K562 (cell line): ENCODE data around the gene ATXN7L2. TPM values are rescaled to one million over a fixed set of nuclear protein-coding genes. Genes with fewer than 3 reads are reported as not detected.

ENCODE experiments used
- ATAC-seq: fragments of 200-7000 bp; cut with Tn5 transposase; 3 replicates; pipeline ENCODE4 v1.9.1; 2020; ENCODE audit warnings: moderate library complexity
- BruUV-seq: library from RNA; stranded (reverse); fragments of 400-500 nt; replicated peaks from 2 replicates; lab custom pipeline; 2021; lab: Mats Ljungman, UMichigan
- CTCF ChIA-PET: fragments of 300-600 bp; formaldehyde crosslinking; extraction: SDS; loops from one replicate; lab custom pipeline; 2021; ENCODE audit warnings: low intra/inter-chr PET ratio; lab: Yijun Ruan, JAX
- POLR2A ChIA-PET: fragments of 300-600, 350-650 bp; sonication (Branson Sonifier 250); formaldehyde crosslinking; extraction: SDS; loops from one replicate; lab custom pipeline; 2021; ENCODE audit warnings: antibody characterized with exemption, inconsistent platforms; lab: Yijun Ruan, JAX
- DNase-seq, 4 experiments: peaks; one replicate each; pipeline versions ENCODE4 v3.0.0 to v3.0.0-alpha.2; 2011 to 2018; ENCODE audit warnings: low spot score in 3 of 4, mixed read lengths in 3 of 4; ENCODE audit errors: extremely low read depth in 1 of 4
- FAIRE-seq: peaks from 2 replicates; lab custom pipeline; 2011; peaks lifted over from hg19 to GRCh38; lab: Jason Lieb, UNC
- H2AFZ ChIP-seq: 2 replicates; pipeline ENCODE4 v1.6.0; 2011; ENCODE audit warnings: low read depth, low read length, control low read depth, inconsistent platforms
- H3K27ac ChIP-seq: fragments of 200-600 bp; 3 replicates; pipeline ENCODE4 v1.8.0; 2011; ENCODE audit warnings: low read depth, mild to moderate bottlenecking, control low read depth, inconsistent platforms, low read length, moderate library complexity, mixed read lengths; ENCODE audit errors: extremely low read depth
- H3K27me3 ChIP-seq, 2 experiments: fragments of 300-600 bp in 1 of 2; 2 replicates in 1 of 2; 3 replicates in 1 of 2; pipeline versions ENCODE4 v1.6.0 to v1.8.0; 2011; ENCODE audit warnings: inconsistent platforms in 2 of 2, low read length in 2 of 2, mild to moderate bottlenecking in 1 of 2, mixed read lengths in 1 of 2, moderate library complexity in 1 of 2; ENCODE audit not compliant: control insufficient read depth in 2 of 2, insufficient read depth in 2 of 2
- H3K36me3 ChIP-seq: fragments of 300-600 bp; 3 replicates; pipeline ENCODE4 v1.8.0; 2011; ENCODE audit warnings: mild to moderate bottlenecking, low read length, inconsistent platforms; ENCODE audit not compliant: control insufficient read depth, insufficient read depth
- H3K4me1 ChIP-seq, 2 experiments: fragments of 200-600 bp in 1 of 2; replicated peaks in 1 of 2; 2 replicates in 1 of 2; 3 replicates in 1 of 2; pipeline versions ENCODE4 v1.5.1 to v1.8.0; 2011; ENCODE audit warnings: inconsistent platforms in 2 of 2, low read length in 2 of 2, mild to moderate bottlenecking in 1 of 2, mixed read lengths in 1 of 2, moderate library complexity in 1 of 2; ENCODE audit not compliant: control insufficient read depth in 2 of 2, insufficient read depth in 2 of 2
- H3K4me2 ChIP-seq: 2 replicates; pipeline ENCODE4 v1.6.1; 2011; ENCODE audit warnings: low read length, control low read depth, inconsistent platforms, mixed read lengths; ENCODE audit not compliant: insufficient read depth
- H3K4me3 ChIP-seq: fragments of 200-600 bp; sonication (generic), shearing (Covaris generic); 2 replicates; pipeline ENCODE4 v1.5.1; 2016; ENCODE audit warnings: control low read depth, inconsistent platforms
- H3K79me2 ChIP-seq: fragments of 200-600 bp; 3 replicates; pipeline ENCODE4 v1.8.0; 2011; ENCODE audit warnings: low read length, inconsistent platforms; ENCODE audit not compliant: control insufficient read depth, insufficient read depth
- H3K9ac ChIP-seq, 2 experiments: 2 replicates each; pipeline versions ENCODE4 v1.6.0 to v1.6.1; 2011; ENCODE audit warnings: low read depth in 2 of 2, low read length in 2 of 2, control low read depth in 1 of 2, inconsistent platforms in 1 of 2, mild to moderate bottlenecking in 1 of 2, mixed read lengths in 1 of 2; ENCODE audit not compliant: insufficient read depth in 1 of 2
- H3K9me1 ChIP-seq: one replicate; pipeline ENCODE4 v1.6.0; 2011; ENCODE audit warnings: inconsistent platforms, mild to moderate bottlenecking, low read length, moderate library complexity; ENCODE audit not compliant: control insufficient read depth, insufficient read depth
- H3K9me3 ChIP-seq: replicated peaks from 2 replicates; pipeline ENCODE4 v1.5.1; 2011; ENCODE audit warnings: low read depth, low read length, inconsistent platforms; ENCODE audit not compliant: control insufficient read depth, insufficient read depth
- H4K20me1 ChIP-seq: replicated peaks from 2 replicates; pipeline ENCODE4 v1.6.1; 2011; ENCODE audit warnings: low read length, inconsistent platforms, mixed read lengths; ENCODE audit not compliant: control insufficient read depth, insufficient read depth
- CTCF ChIP-seq, 3 experiments: IDR thresholded peaks in 2 of 3; conservative IDR thresholded peaks in 1 of 3; 2 replicates each; pipeline ENCODE4 v1.5.1; 2011 to 2012; ENCODE audit warnings: low read length in 3 of 3, mild to moderate bottlenecking in 3 of 3, control low read depth in 2 of 3, improper control_type of control experiment in 1 of 3, inconsistent platforms in 1 of 3, low read depth in 1 of 3, mixed read lengths in 1 of 3, moderate library complexity in 1 of 3; ENCODE audit not compliant: insufficient read depth in 2 of 3
- RBM17 ChIP-seq: fragments of 200-400 bp; formaldehyde crosslinking; IDR thresholded peaks from 2 replicates; pipeline ENCODE4 v1.6.1; 2017; ENCODE audit warnings: low read depth, mild to moderate bottlenecking, low read length, borderline replicate concordance
- TCF15 ChIP-seq: fragments of 250-450 bp; sonication (Bioruptor Pico); IDR thresholded peaks from 2 replicates; pipeline ENCODE4 v1.8.0; 2022; ENCODE audit warnings: moderate library complexity, mild to moderate bottlenecking, inconsistent platforms
- TFAP4 ChIP-seq: sonication (generic); formaldehyde crosslinking; IDR thresholded peaks from 2 replicates; pipeline ENCODE4 v1.8.0; 2022; ENCODE audit warnings: missing genetic modification reagents, mild to moderate bottlenecking, moderate library complexity, borderline replicate concordance
- TRIM28 ChIP-seq: fragments of 450-650 bp; IDR thresholded peaks from 2 replicates; pipeline ENCODE4 v1.6.1; 2017
- YY1 ChIP-seq, 3 experiments: IDR thresholded peaks; 2 replicates each; pipeline ENCODE4 v1.6.1; 2011; ENCODE audit warnings: low read length in 2 of 3, mild to moderate bottlenecking in 2 of 3, moderate library complexity in 2 of 3, borderline replicate concordance in 1 of 3, control low read depth in 1 of 3, low read depth in 1 of 3; ENCODE audit not compliant: insufficient read depth in 3 of 3, insufficient replicate concordance in 2 of 3, control insufficient read depth in 1 of 3, insufficient read length in 1 of 3; ENCODE audit errors: extremely low read depth in 1 of 3
- ZFP91 ChIP-seq: sonication (generic); formaldehyde crosslinking; IDR thresholded peaks from 2 replicates; pipeline ENCODE4 v1.8.0; 2022; ENCODE audit warnings: mild to moderate bottlenecking, missing genetic modification reagents
- ZNF224 ChIP-seq: sonication (generic); formaldehyde crosslinking; IDR thresholded peaks from 2 replicates; pipeline ENCODE4 v1.8.0; 2022; ENCODE audit warnings: mild to moderate bottlenecking, missing genetic modification reagents
- ZNF655 ChIP-seq: fragments of 250-450 bp; sonication (Bioruptor Pico); IDR thresholded peaks from 2 replicates; pipeline ENCODE4 v1.5.0; 2021
- ZNF668 ChIP-seq: fragments of 250-450 bp; sonication (Bioruptor Pico); IDR thresholded peaks from 2 replicates; pipeline ENCODE4 v1.8.0; 2022; ENCODE audit warnings: mild to moderate bottlenecking, inconsistent platforms
- WGBS: fragments of 100-300 bp; shearing (Covaris generic); methylation state at CpG from one replicate; pipeline ENCODE4 v1.1.6; 2016; ENCODE audit warnings: low coverage, mixed read lengths; ENCODE audit not compliant: insufficient coverage; ENCODE audit errors: missing lambda C conversion rate; 5-methylcytosine and 5-hydroxymethylcytosine counted together
- in situ Hi-C: fragments of 300-500 bp; cut with MboI; formaldehyde crosslinking; loops from 4 replicates; pipeline ENCODE4 v1.15.0; 2018; ENCODE audit warnings: inconsistent platforms, mixed read lengths
- intact Hi-C: fragments of 100-400 bp; cut with micrococcal nuclease; formaldehyde crosslinking; loops from 2 replicates; pipeline ENCODE4 v1.14.2; 2022
- polyA plus RNA-seq, 8 experiments: library from polyadenylated mRNA; depleted of rRNA in 4 of 8; stranded (reverse) in 5 of 8; unstranded in 3 of 8; fragments of >200 nt; fragmentation: Nextera tagmentation in 2 of 8; fragmentation: Illumina TruSeq in 1 of 8; extraction: Ambion mirVana in 2 of 8; extraction: Trizol in 1 of 8; gene quantifications; 2 replicates each; pipeline versions ENCODE4 v1.2.1 to v1.2.3, GENCODE V29; 2011 to 2014; ENCODE audit warnings: inconsistent platforms in 1 of 8, missing spikeins in 1 of 8
- total RNA-seq, 7 experiments: library from RNA; depleted of rRNA in 6 of 7; stranded (reverse); fragments of >200 nt in 6 of 7; fragmentation: Illumina TruSeq in 2 of 7; extraction: Trizol in 2 of 7; gene quantifications; 2 replicates each; pipeline versions ENCODE4 v1.2.1 to v1.2.3, GENCODE V29; 2011 to 2021; ENCODE audit warnings: low replicate concordance in 1 of 7

ATXN7L2 gene
- total and polyA plus RNA-seq, 9 of the 15 experiments (the other 6 are each of a cell fraction or from before 2014, with no cell fraction given), result 0.21 to 10.4 (median 5.8) TPM

- TF ChIP-seq CTCF (IDR thresholded peaks at IDR 0.05 in 2 of 3, conservative IDR thresholded peaks at IDR 0.05 in 1 of 3; ENCODE audit: insufficient read depth in 2 of 3, low read depth in 1 of 3, low read length in 3 of 3) (peak; percentile 63 to 75 (median 71)), RBM17 (no peak), TFAP4 (peak; percentile 19; the same call in 1 of the 2 replicates)
Measured at GRCh38 chr1:109498161-109498801, 14.6 kb downstream of the ATXN7L2 start (continued).

- Histone ChIP-seq H3K27me3 (no peaks in the 10 kb centered on the region), H3K9me1 (no peaks in the 10 kb centered on the region), H3K9ac (no peak overlapping the region), H3K36me3 (peaks cover 26% of the 10 kb centered on the region; the same call in 2 of the 3 replicates), H3K79me2 (peaks cover 3% of the 10 kb centered on the region; the same call in 1 of the 3 replicates), H3K9me3 (no peaks in the 10 kb centered on the region), H2AFZ (no peak overlapping the region), H3K4me1 (peaks cover 23 to 32% of the 10 kb centered on the region in 2 experiments), H3K27ac (no peak overlapping the region), H3K4me2 (no peak overlapping the region), H4K20me1 (no peaks in the 10 kb centered on the region; the same call in 1 of the 2 replicates), H3K4me3 (no peak overlapping the region)
- intact Hi-C loops, result no loop called here
- no peak for FAIRE-seq
- no peak for ATAC-seq
- in situ Hi-C loops, result loop anchor here (5.0 kb wide), 1 partner anchor 33 kb away; no protein-coding TSS in a partner anchor
- WGBS, result 81% methylated on average over 7 of the region's 7 CpGs
- POLR2A ChIA-PET, result interaction anchor here (1.6 kb wide), 1 partner anchor 9 kb away, joined by 7 read pairs; no protein-coding TSS in a partner anchor
- BruUV-seq, result no TSS peak
- DNase-seq, result no peak
- CTCF ChIA-PET, result interaction anchor here (0.7 to 6.4 kb wide), 2 partner anchors 32 to 274 kb away, joined by 4 to 84 read pairs; no protein-coding TSS in a partner anchor
- TF ChIP-seq ZNF224 (CRISPR knock-in tag) (no peak), ZFP91 (CRISPR knock-in tag) (no peak), TRIM28 (no peak), TCF15 (CRISPR knock-in tag) (no peak), YY1 (IDR thresholded peaks at IDR 0.05; ENCODE audit: borderline replicate concordance in 1 of 3, control insufficient read depth in 1 of 3, extremely low read depth in 1 of 3, insufficient read depth in 3 of 3, insufficient read length in 1 of 3, insufficient replicate concordance in 2 of 3, low read depth in 1 of 3, low read length in 2 of 3) (no peak), ZNF655 (CRISPR knock-in tag) (no peak), ZNF668 (CRISPR knock-in tag) (no peak)
Measured at GRCh38 chr1:109499081-109499480, 15.4 kb downstream of the ATXN7L2 start.
